ENCODE measurements around the gene PDE6A. TPM values are rescaled to one million over a fixed set of nuclear protein-coding genes. Genes with fewer than 3 reads are reported as not detected.
A peak's percentile ranks its signal among the peaks of the same experiment; 100 is the strongest.

The PDE6A gene
- total RNA-seq, 4 donors from 2014 or later: 0.04 to 3.8 (median 2.2) TPM

GRCh38 chr5:149960272-149961185 lies 15.9 kb upstream of the PDE6A start, which contains the start of gene SLC26A2:
Gene SLC26A2 (plus strand): TSS chr5:149960758. CDS start chr5:149977653, 16,895 bp downstream.
- Histone ChIP-seq H3K9me3 (no peaks in the 10 kb centered on the region), H3K4me3 (peak within 1 kb of the TSS; percentile 67 to 96 (median 90)), H3K27me3 (no peaks in the 10 kb centered on the region), H3K4me1 (peaks cover 13 to 44% (median 22%) of the 10 kb centered on the region in 3 donors), H3K36me3 (peaks cover 0 to 6% (median 0%) of the 10 kb centered on the region in 3 donors), H3K27ac (peak within 1 kb of the TSS; percentile 85 to 98 (median 94))
- intact Hi-C loops (cut with DNase I): loop anchor here (5.0 kb wide), 1 partner anchor 123 kb away; no protein-coding TSS in a partner anchor
- TF ChIP-seq POLR2A (IDR thresholded peaks at IDR 0.05): peak in 3 of 4 donors; percentile 78 to 93 (median 93)
- TF ChIP-seq CTCF (IDR thresholded peaks at IDR 0.05): no peak
- WGBS, 2 donors: 0 to 1% methylated on average over 12 to 20 of the region's 84 CpGs
- DNase-seq: peak; percentile 81

- intact Hi-C loops (cut with DNase I): loop anchor here (5.0 kb wide), 1 partner anchor 122 kb away; no protein-coding TSS in a partner anchor
- Histone ChIP-seq H3K27me3 (no peaks in the 10 kb centered on the region), H3K27ac (peak overlapping the region; percentile 85 to 98 (median 94)), H3K4me3 (peak overlapping the region; percentile 67 to 96 (median 90)), H3K9me3 (no peaks in the 10 kb centered on the region), H3K36me3 (peaks cover 0 to 6% (median 0%) of the 10 kb centered on the region in 3 donors), H3K4me1 (peaks cover 13 to 44% (median 22%) of the 10 kb centered on the region in 3 donors)
- no peak for DNase-seq
- WGBS, 2 donors: 36 to 37% methylated on average over 14 of the region's 14 CpGs
- TF ChIP-seq POLR2A (IDR thresholded peaks at IDR 0.05) (no peak), CTCF (IDR thresholded peaks at IDR 0.05) (peak; percentile 38 to 65 (median 47))
These were observed 15.0 kb upstream of the PDE6A start for GRCh38 chr5:149959406-149960236.

- DNase-seq: no peak
- no peaks in the 10 kb centered on the region for H3K27me3 ChIP-seq
- peaks cover 13 to 37% (median 22%) of the 10 kb centered on the region in 3 donors for H3K4me1 ChIP-seq
- H3K4me3 ChIP-seq: no peak overlapping the region
- TF ChIP-seq POLR2A (IDR thresholded peaks at IDR 0.05) (no peak), CTCF (IDR thresholded peaks at IDR 0.05) (no peak)
- no peak overlapping the region for H3K27ac ChIP-seq
- WGBS, 2 donors: 75 to 86% methylated on average over 4 of the region's 4 CpGs
- intact Hi-C loops (cut with DNase I): no loop called here
- H3K9me3 ChIP-seq: no peaks in the 10 kb centered on the region
- no peaks in the 10 kb centered on the region for H3K36me3 ChIP-seq
These were observed 13.3 kb upstream of the PDE6A start for GRCh38 chr5:149957855-149958254.

GRCh38 chr5:149956685-149957084 lies 12.1 kb upstream of the PDE6A start:
- intact Hi-C loops (cut with DNase I): no loop called here

More at GRCh38 chr5:149956685-149957084, 12.1 kb upstream of the PDE6A start:
- WGBS, 2 donors: 80% methylated on average over 5 of the region's 5 CpGs
- no peaks in the 10 kb centered on the region for H3K9me3 ChIP-seq
- TF ChIP-seq POLR2A (IDR thresholded peaks at IDR 0.05) (no peak), CTCF (IDR thresholded peaks at IDR 0.05) (no peak)
- no peak for DNase-seq
- H3K27me3 ChIP-seq: no peaks in the 10 kb centered on the region
- no peak overlapping the region for H3K27ac ChIP-seq
- no peaks in the 10 kb centered on the region for H3K36me3 ChIP-seq
- no peak overlapping the region for H3K4me3 ChIP-seq
- peaks cover 13 to 26% (median 13%) of the 10 kb centered on the region in 3 donors for H3K4me1 ChIP-seq
